GM21360 (cell line): Measurements from ENCODE around the gene PYGO1.
"Not testable (repeated sequence)": the region's sequence is repeated elsewhere in the genome, so short reads cannot be mapped to it uniquely, and the experiment has no call there.

Experiments used
- ATAC-seq: cut with Tn5 transposase; IDR thresholded peaks from one replicate; pipeline ENCODE4 v1.9.1; 2021; ENCODE audit warnings: mild to moderate bottlenecking, moderate library complexity; ENCODE audit not compliant: unreplicated experiment

PYGO1 gene

GRCh38 chr15:55588070-55588814 is at the start of gene PYGO1:
PYGO1 (minus strand) TSS chr15:55588345; CDS start chr15:55587883, 462 bp downstream.
- peak; percentile 69 for ATAC-seq

GRCh38 chr15:55637086-55637485 is 48.9 kb upstream of the PYGO1 start:
- no peak for ATAC-seq

- ATAC-seq: no peak
Observed at GRCh38 chr15:55633731-55634130, 45.6 kb upstream of the PYGO1 start.

GRCh38 chr15:55632434-55632833 is 44.3 kb upstream of the PYGO1 start:
- ATAC-seq: no peak

- ATAC-seq: no peak
Observed at GRCh38 chr15:55630858-55631257, 42.7 kb upstream of the PYGO1 start.

- no peak for ATAC-seq
Observed at GRCh38 chr15:55628369-55628730, 40.2 kb upstream of the PYGO1 start.

- no peak for ATAC-seq
Observed at GRCh38 chr15:55627730-55628368, 39.7 kb upstream of the PYGO1 start.

- no peak for ATAC-seq
Observed at GRCh38 chr15:55619783-55620182, 31.6 kb upstream of the PYGO1 start.

- no peak for ATAC-seq
Observed at GRCh38 chr15:55618387-55618786, 30.2 kb upstream of the PYGO1 start.

GRCh38 chr15:55615445-55615844 is 27.3 kb upstream of the PYGO1 start:
- ATAC-seq: no peak

GRCh38 chr15:55613727-55614126 is 25.6 kb upstream of the PYGO1 start:
- no peak for ATAC-seq

GRCh38 chr15:55606214-55606613 is 18.1 kb upstream of the PYGO1 start:
- ATAC-seq: no peak

GRCh38 chr15:55601374-55601773 is 13.2 kb upstream of the PYGO1 start:
- ATAC-seq: no peak

GRCh38 chr15:55599439-55599838 is 11.3 kb upstream of the PYGO1 start:
- no peak for ATAC-seq

GRCh38 chr15:55593019-55593418 is 4.9 kb upstream of the PYGO1 start:
- ATAC-seq: not testable (repeated sequence)

GRCh38 chr15:55590788-55591187 is 2.6 kb upstream of the PYGO1 start:
- no peak for ATAC-seq

- no peak for ATAC-seq
Observed at GRCh38 chr15:55589287-55589686, 1.1 kb upstream of the PYGO1 start.

GRCh38 chr15:55588815-55589115 is 620 bp upstream of the PYGO1 start:
- no peak for ATAC-seq

- ATAC-seq: peak; percentile 34
Observed at GRCh38 chr15:55587321-55588069, 650 bp downstream of the PYGO1 start.

GRCh38 chr15:55586808-55587207 is 1.3 kb downstream of the PYGO1 start:
- no peak for ATAC-seq

GRCh38 chr15:55576943-55577342 is 11.2 kb downstream of the PYGO1 start:
- no peak for ATAC-seq

- ATAC-seq: no peak
Observed at GRCh38 chr15:55574096-55574495, 14.0 kb downstream of the PYGO1 start.
